ENCODE measurements around the gene CD27.

The CD27 gene

GRCh38 chr12:6470375-6471163, 25.8 kb downstream of the CD27 start, which contains the start of gene VAMP1 (continued):
- TF ChIP-seq ZNF610 (tag by site-specific recombination; IDR thresholded peaks at IDR 0.05; ENCODE audit: borderline replicate concordance) (peak; percentile 51; the same call in 1 of the 2 replicates), ZFP37 (tag by site-specific recombination; IDR thresholded peaks at IDR 0.05) (peak; percentile 96; the same call in 1 of the 2 replicates), ZNF626 (tag by site-specific recombination; IDR thresholded peaks at IDR 0.05) (no peak; the same call in 1 of the 2 replicates)

GRCh38 chr12:6471989-6472360, 27.2 kb downstream of the CD27 start:
- TF ChIP-seq ZSCAN18 (tag by site-specific recombination; IDR thresholded peaks at IDR 0.05) (no peak), ZFP41 (tag by site-specific recombination; IDR thresholded peaks at IDR 0.05; ENCODE audit: borderline replicate concordance) (no peak), ZNF639 (tag by site-specific recombination; IDR thresholded peaks at IDR 0.05) (no peak), OSR2 (tag by site-specific recombination; IDR thresholded peaks at IDR 0.05) (no peak), ZNF23 (tag by site-specific recombination; IDR thresholded peaks at IDR 0.05; ENCODE audit: borderline replicate concordance) (no peak), CTCF (tag by site-specific recombination; IDR thresholded peaks at IDR 0.05) (no peak), KLF9 (tag by site-specific recombination; IDR thresholded peaks at IDR 0.05; ENCODE audit: low read depth) (no peak), ZNF629 (tag by site-specific recombination; IDR thresholded peaks at IDR 0.05) (no peak)
- no peaks in the 10 kb centered on the region for H3K9me3 ChIP-seq (ENCODE audit: control insufficient read depth, insufficient read depth, low read depth, low read length)
- ChIA-PET CTCF (interaction anchor here (0.6 kb wide), 1 partner anchor 240 kb away, joined by 3 read pairs; no protein-coding TSS in a partner anchor), POLR2A (interaction anchor here (0.9 to 3.5 kb wide), 5 partner anchors 12 to 62 kb away, joined by 3 to 40 read pairs (median 5); partner anchors contain the start of genes GAPDH and MRPL51)
- no peak overlapping the region for H3K4me3 ChIP-seq (ENCODE audit: low read depth, low read length)
- peaks cover 0 to 7% of the 10 kb centered on the region in 2 experiments; a peak in 1 of 3 replicates for H3K36me3 ChIP-seq (ENCODE audit: control insufficient read depth in 2 of 2, insufficient read depth in 1 of 2, low read length in 2 of 2)
- H3K27ac ChIP-seq (ENCODE audit: extremely low read depth, low read depth, low read length): no peak overlapping the region
- peaks cover 2% of the 10 kb centered on the region; the same call in 1 of the 2 replicates for H3K4me1 ChIP-seq (ENCODE audit: control insufficient read depth, insufficient read depth, low read length)

- Histone ChIP-seq H3K36me3 (ENCODE audit: control insufficient read depth in 2 of 2, insufficient read depth in 1 of 2, low read length in 2 of 2) (peaks cover 0 to 7% of the 10 kb centered on the region in 2 experiments; a peak in 1 of 3 replicates), H3K27ac (ENCODE audit: extremely low read depth, low read depth, low read length) (no peak overlapping the region), H3K9me3 (ENCODE audit: control insufficient read depth, insufficient read depth, low read depth, low read length) (no peaks in the 10 kb centered on the region), H3K4me1 (ENCODE audit: control insufficient read depth, insufficient read depth, low read length) (peaks cover 2% of the 10 kb centered on the region; the same call in 1 of the 2 replicates), H3K4me3 (ENCODE audit: low read depth, low read length) (no peak overlapping the region)
- POLR2A ChIA-PET: interaction anchor here (0.9 to 1.6 kb wide), 2 partner anchors 21 to 62 kb away, joined by 3 to 4 read pairs; partner anchors contain the start of genes GAPDH and MRPL51
- CTCF ChIA-PET: no interaction called here
- no peak for TF ChIP-seq ZSCAN4 (tag by site-specific recombination; IDR thresholded peaks at IDR 0.05)
- TF ChIP-seq AEBP2 (tag by site-specific recombination; IDR thresholded peaks at IDR 0.05; ENCODE audit: borderline replicate concordance): no peak
- TF ChIP-seq KLF9 (tag by site-specific recombination; IDR thresholded peaks at IDR 0.05; ENCODE audit: low read depth): no peak
- no peak for TF ChIP-seq ZNF449 (tag by site-specific recombination; IDR thresholded peaks at IDR 0.05)
- no peak for TF ChIP-seq KLF17 (tag by site-specific recombination; IDR thresholded peaks at IDR 0.05)
- TF ChIP-seq ZNF280C (tag by site-specific recombination; IDR thresholded peaks at IDR 0.05): no peak
- no peak for TF ChIP-seq ZNF341 (tag by site-specific recombination; IDR thresholded peaks at IDR 0.05; ENCODE audit: low read depth)
- TF ChIP-seq ZNF843 (tag by site-specific recombination; IDR thresholded peaks at IDR 0.05): no peak
These were observed 27.7 kb downstream of the CD27 start for GRCh38 chr12:6472491-6472890.
